ENCODE results near the gene ATP13A3.

Gene ATP13A3

GRCh38 chr3:194423317-194423716 is 63.5 kb downstream of the ATP13A3 start:
- ChIA-PET POLR2A (no interaction called here), CTCF (no interaction called here)
- TF ChIP-seq, protein P1, sequence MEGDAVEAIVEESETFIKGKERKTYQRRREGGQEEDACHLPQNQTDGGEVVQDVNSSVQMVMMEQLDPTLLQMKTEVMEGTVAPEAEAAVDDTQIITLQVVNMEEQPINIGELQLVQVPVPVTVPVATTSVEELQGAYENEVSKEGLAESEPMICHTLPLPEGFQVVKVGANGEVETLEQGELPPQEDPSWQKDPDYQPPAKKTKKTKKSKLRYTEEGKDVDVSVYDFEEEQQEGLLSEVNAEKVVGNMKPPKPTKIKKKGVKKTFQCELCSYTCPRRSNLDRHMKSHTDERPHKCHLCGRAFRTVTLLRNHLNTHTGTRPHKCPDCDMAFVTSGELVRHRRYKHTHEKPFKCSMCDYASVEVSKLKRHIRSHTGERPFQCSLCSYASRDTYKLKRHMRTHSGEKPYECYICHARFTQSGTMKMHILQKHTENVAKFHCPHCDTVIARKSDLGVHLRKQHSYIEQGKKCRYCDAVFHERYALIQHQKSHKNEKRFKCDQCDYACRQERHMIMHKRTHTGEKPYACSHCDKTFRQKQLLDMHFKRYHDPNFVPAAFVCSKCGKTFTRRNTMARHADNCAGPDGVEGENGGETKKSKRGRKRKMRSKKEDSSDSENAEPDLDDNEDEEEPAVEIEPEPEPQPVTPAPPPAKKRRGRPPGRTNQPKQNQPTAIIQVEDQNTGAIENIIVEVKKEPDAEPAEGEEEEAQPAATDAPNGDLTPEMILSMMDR (IDR thresholded peaks at IDR 0.05; ENCODE audit: control extremely low read depth, extremely low read depth, low read depth, missing control alignments): no peak
- no peak for DNase-seq (ENCODE audit: extremely low spot score)

DNA sequence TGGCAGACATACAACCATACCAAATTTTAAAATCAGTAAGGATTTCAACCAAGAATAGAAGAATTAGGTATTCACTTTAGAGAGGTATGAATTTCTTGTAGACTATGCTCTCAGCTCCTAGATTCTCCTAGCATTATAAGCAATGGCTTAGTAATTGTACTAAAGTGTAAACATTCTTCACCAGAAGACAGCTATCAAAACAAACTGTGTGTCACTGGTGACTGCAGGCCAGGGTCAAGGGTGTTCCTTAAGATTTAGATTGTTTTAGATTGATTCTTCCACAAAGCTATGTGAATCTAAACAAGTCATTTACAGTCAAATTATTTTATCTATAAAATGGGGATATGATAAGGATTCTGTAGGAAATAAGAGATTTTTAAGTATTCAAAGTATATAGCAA is 64.6 kb downstream of the ATP13A3 start:
- TF ChIP-seq, protein P1 (IDR thresholded peaks at IDR 0.05; ENCODE audit: control extremely low read depth, extremely low read depth, low read depth, missing control alignments): no peak
- no peak for DNase-seq (ENCODE audit: extremely low spot score)
- ChIA-PET POLR2A (no interaction called here), CTCF (interaction anchor here (1.2 to 1.3 kb wide), 2 partner anchors 13 to 25 kb away, joined by 3 to 4 read pairs; no protein-coding TSS in a partner anchor)

GRCh38 chr3:194418671-194419070 is 68.1 kb downstream of the ATP13A3 start:
- DNase-seq (ENCODE audit: extremely low spot score): no peak
- TF ChIP-seq, protein P1 (IDR thresholded peaks at IDR 0.05; ENCODE audit: control extremely low read depth, extremely low read depth, low read depth, missing control alignments): no peak
- POLR2A ChIA-PET: no interaction called here
- CTCF ChIA-PET: interaction anchor here (1.8 kb wide), 1 partner anchor 53 kb away, joined by 4 read pairs; no protein-coding TSS in a partner anchor

DNA sequence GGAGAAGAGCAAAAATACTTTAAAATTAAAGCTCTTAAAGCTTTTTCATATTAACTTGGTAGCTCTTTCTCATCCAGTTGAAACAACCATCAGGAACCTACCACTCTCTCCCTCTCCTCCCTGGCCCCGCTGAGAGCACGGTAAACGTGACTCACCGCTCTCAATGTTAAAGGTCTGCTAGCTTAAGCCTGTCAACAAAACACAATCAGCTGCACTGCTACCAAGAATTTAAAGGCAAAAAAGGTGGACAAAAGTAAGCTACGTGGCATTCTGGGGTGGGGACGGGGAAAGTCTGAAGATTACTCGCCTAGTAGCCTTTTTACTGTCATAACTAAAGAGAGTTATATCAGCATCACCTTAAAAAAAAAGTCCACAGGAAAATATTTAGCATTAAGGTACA is 79.4 kb downstream of the ATP13A3 start:
- no peak for DNase-seq (ENCODE audit: extremely low spot score)
- CTCF ChIA-PET: interaction anchor here (1.0 to 5.1 kb wide), 8 partner anchors 11 to 627 kb away, joined by 3 to 26 read pairs (median 4); no protein-coding TSS in a partner anchor
- POLR2A ChIA-PET: no interaction called here
- TF ChIP-seq, protein P1 (IDR thresholded peaks at IDR 0.05; ENCODE audit: control extremely low read depth, extremely low read depth, low read depth, missing control alignments): no peak

GRCh38 chr3:194405766-194406165 is 81.0 kb downstream of the ATP13A3 start:
- POLR2A ChIA-PET: no interaction called here
- DNase-seq (ENCODE audit: extremely low spot score): no peak
- TF ChIP-seq, protein P1 (IDR thresholded peaks at IDR 0.05; ENCODE audit: control extremely low read depth, extremely low read depth, low read depth, missing control alignments): no peak
- CTCF ChIA-PET: interaction anchor here (1.1 to 5.1 kb wide), 7 partner anchors 9 to 297 kb away, joined by 3 to 26 read pairs (median 6); no protein-coding TSS in a partner anchor

DNA sequence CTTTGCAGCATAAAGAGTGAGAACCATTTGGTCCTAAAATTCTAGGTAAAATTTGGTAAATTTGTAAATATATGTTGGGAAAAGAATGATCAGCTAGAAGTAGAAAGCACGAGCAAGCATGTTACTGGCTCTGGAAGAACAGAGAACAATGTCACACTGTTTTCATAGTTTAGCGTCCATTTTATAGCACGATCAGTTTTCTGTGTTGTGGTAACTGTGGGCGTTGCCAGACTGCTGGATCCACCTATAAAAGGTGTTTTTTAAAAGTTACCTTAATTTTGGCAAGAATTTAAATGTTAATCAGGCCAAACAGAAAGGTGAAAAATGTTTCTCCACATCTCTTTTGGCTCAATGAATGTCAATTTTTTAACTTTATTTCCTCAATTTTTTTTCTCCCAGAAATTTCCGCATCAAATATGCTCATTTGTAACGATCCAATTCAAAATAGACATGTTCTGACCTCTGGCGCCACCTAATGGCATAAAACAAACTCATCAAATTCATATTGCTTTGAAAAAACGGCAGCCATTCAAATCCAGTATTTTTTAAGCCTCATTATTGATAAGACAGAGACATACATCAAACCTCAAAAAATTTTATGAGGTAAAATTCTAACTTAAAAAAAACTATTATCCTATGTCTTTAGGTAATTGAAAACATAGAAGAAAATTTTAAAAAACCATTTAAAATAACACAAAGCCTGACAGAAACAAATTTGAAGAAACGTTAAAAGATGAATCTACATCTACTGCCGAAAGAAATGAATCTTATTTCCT is 82.2 kb downstream of the ATP13A3 start:
- ChIA-PET POLR2A (no interaction called here), CTCF (interaction anchor here (0.6 to 5.1 kb wide), 11 partner anchors 8 to 295 kb away, joined by 3 to 26 read pairs (median 5); no protein-coding TSS in a partner anchor)
- TF ChIP-seq, protein P1 (IDR thresholded peaks at IDR 0.05; ENCODE audit: control extremely low read depth, extremely low read depth, low read depth, missing control alignments): peak; percentile 57
- DNase-seq (ENCODE audit: extremely low spot score): no peak
